ENCODE results near the gene PKD1L1. TPM values are rescaled to one million over a fixed set of nuclear protein-coding genes. Genes with fewer than 3 reads are reported as not detected.
A peak's percentile ranks its signal among the peaks of the same experiment; 100 is the strongest.
"Not testable (repeated sequence)": the region's sequence is repeated elsewhere in the genome, so short reads cannot be mapped to it uniquely, and the experiment has no call there.

The PKD1L1 gene
- total RNA-seq, 2 experiments from 2014 or later = 0.17 to 0.34 TPM

GRCh38 chr7:47949703-47950102 lies 1.4 kb upstream of the PKD1L1 start:
- Mint-ChIP-seq H3K27me3 (no peaks in the 10 kb centered on the region), H3K27ac (no peak overlapping the region), H3K36me3 (peaks cover 6% of the 10 kb centered on the region), H3K4me3 (no peak overlapping the region), H3K4me1 (peaks cover 3% of the 10 kb centered on the region), H3K9me3 (no peaks in the 10 kb centered on the region)
- POLR2A ChIA-PET = no interaction called here
- ATAC-seq (ENCODE audit: low read depth) (no peak), DNase-seq (no peak)

- H3K9me3 Mint-ChIP-seq = no peaks in the 10 kb centered on the region
- no peaks in the 10 kb centered on the region for H3K36me3 Mint-ChIP-seq
- no peaks in the 10 kb centered on the region for H3K27me3 Mint-ChIP-seq
- no peak overlapping the region for H3K27ac Mint-ChIP-seq
- ATAC-seq (ENCODE audit: low read depth) (no peak), DNase-seq (no peak)
- no peak overlapping the region for H3K4me3 Mint-ChIP-seq
- peaks cover 3% of the 10 kb centered on the region for H3K4me1 Mint-ChIP-seq
- POLR2A ChIA-PET = no interaction called here
Observed at GRCh38 chr7:47947355-47947749, 914 bp downstream of the PKD1L1 start.

DNA sequence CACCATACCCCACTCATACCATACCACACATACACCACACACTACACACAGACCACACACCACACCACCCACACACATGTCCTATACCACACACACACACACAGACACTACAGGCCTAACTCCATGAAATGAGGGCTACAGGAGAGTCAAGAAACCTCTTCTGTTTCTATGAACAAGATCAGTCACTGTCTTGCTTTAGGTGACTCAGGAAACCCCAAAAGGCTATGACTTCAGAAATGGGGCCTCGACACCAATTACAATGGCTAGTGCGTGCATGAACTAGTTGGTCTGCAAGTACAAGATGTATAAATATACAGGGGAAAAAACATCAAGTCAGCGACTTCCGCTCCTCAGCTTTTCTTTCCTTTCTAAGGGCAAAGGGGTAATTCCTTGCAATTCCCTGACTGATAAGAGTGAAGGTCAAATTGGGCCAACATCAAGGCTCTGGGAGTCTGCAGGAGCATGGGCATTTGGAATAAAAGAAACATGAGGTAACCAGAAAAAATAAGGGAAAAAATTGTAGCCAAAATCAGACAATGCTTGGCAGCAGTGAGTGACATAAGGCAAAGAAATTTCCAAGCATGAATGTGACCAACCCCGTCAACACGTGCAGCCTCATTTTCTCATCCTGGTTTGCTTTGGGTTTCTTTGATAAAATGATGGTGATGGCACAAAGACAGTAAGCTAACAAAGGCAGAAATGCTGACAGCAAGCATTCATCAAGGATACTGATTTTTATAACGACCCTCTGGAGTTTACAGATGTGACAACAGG lies 1.5 kb downstream of the PKD1L1 start:
- ATAC-seq (ENCODE audit: low read depth) (no peak), DNase-seq (no peak)
- Mint-ChIP-seq H3K4me3 (no peak overlapping the region), H3K4me1 (peaks cover 3% of the 10 kb centered on the region), H3K9me3 (no peaks in the 10 kb centered on the region), H3K36me3 (no peaks in the 10 kb centered on the region), H3K27me3 (no peaks in the 10 kb centered on the region), H3K27ac (peak overlapping the region; percentile 52)
- POLR2A ChIA-PET = no interaction called here

DNA sequence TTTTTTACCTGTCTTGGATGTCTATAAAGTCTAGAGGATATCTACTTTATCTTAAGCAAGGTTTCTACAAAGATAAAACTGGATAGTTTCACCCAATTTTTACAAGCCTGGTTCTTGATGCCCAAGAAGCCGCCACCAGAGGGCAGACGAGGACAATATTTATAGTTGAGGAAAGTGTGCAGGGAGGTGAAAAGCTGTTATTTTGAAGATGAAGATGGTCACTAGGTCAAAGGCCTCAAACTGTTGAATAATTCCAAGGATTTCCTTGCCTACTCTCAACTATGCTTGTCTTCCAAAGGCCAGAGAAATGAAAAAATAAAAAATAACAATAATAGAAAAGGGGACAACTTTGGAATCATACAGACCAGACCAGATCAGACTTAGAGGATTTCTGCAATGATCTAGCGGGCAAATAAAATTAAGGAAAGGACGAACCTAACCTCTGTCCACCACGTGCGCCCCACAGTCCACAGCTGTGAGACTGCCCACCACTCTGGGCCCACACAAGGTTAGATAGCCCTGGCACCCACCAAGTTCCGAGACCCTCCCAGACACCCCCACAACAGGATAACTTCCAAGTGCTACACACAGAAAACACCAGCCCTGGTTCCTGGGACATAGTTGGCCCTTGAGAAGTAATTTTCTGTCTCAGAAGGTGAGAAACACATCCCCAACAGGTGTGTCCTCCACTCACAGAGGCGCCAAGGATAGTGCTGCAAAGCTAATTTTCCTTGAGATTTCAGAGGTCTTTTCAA lies 2.8 kb downstream of the PKD1L1 start:
- ATAC-seq (ENCODE audit: low read depth) (no peak), DNase-seq (peak; percentile 74)
- H3K27me3 Mint-ChIP-seq = no peaks in the 10 kb centered on the region
- H3K27ac Mint-ChIP-seq = no peak overlapping the region
- no peaks in the 10 kb centered on the region for H3K36me3 Mint-ChIP-seq
- H3K4me1 Mint-ChIP-seq = peaks cover 3% of the 10 kb centered on the region
- POLR2A ChIA-PET = interaction anchor here (0.7 kb wide), 1 partner anchor 138 kb away, joined by 3 read pairs; no protein-coding TSS in a partner anchor
- H3K9me3 Mint-ChIP-seq = no peaks in the 10 kb centered on the region
- no peak overlapping the region for H3K4me3 Mint-ChIP-seq

DNA sequence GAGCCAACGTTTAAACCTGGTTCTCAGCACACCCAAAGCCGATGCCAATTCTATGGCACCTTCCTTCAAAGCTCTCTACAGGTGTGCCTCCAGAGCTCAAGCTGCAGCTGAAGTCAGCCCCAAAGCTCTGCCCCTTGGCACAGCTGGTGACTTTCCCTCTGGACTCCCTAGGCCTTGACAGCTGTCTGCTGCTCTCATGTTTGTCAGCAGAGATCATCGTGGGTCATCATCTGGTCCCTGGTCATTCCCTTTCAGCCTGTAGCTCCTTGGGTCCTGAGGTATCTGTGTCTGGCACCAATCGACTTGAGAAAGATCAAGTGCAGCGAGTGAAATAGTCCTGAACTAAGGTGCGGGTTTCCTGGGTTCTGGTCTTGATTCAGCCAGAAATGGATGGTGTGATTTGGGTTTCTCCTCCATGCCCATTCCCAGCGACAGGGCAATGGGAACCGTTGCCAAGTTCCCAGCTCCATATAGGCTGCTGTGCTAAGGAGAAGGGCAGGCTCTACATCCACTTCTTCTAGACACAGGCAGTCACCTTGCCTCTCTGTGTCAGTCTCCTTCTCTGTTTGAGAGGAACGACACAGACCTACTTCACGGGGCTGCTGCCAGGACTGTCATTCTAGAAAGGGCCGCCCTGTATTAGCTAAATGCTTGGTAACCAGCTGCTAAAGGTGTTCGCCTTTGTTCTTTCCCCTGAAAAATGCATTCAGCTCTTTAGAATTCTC lies 3.6 kb downstream of the PKD1L1 start:
- DNase-seq = no peak
- Mint-ChIP-seq H3K4me3 (no peak overlapping the region), H3K4me1 (peaks cover 3% of the 10 kb centered on the region), H3K36me3 (no peaks in the 10 kb centered on the region), H3K9me3 (no peaks in the 10 kb centered on the region), H3K27ac (no peak overlapping the region), H3K27me3 (no peaks in the 10 kb centered on the region)
- no peak for ATAC-seq (ENCODE audit: low read depth)
- POLR2A ChIA-PET = interaction anchor here (0.7 kb wide), 1 partner anchor 138 kb away, joined by 3 read pairs; no protein-coding TSS in a partner anchor

DNA sequence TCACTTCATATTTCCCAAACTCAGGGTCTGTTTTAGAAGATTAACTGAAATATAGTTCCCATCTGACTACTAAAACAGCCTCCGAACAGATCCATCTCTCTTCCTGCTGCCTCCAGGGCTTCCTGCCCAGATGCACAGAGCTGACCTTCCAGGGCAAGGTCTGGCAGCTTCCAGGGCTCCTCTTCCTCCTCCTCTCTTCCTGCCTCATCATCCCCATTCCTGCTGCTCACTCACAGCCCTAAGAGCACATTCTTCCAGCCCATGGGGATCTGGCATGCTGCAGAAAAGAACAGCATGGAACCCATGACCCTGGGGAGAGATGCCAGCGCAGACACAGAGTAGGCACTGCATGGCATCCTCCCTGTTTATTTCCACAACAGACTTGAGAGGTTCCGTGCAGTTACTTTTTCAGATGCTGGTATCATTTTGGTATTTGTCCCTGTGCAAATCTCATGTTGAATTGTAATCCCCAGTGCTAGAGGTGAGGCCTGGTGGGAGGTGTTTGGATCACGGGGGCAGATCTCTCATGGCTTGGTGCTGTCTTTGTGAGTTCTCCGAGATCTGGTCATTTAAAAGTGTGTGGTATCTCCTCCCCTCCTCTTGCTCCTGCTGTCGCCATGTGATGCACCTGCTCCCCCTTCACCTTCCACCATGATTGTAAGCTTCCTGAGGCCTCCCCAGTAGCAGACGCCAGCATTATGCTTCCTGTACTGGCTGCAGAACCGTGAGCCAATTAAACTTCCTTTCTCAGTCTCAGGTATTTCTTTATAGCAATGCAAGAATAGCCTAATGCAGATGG lies 4.4 kb downstream of the PKD1L1 start:
- H3K4me1 Mint-ChIP-seq = peaks cover 3% of the 10 kb centered on the region
- no peaks in the 10 kb centered on the region for H3K27me3 Mint-ChIP-seq
- ATAC-seq (ENCODE audit: low read depth) (no peak), DNase-seq (no peak)
- H3K27ac Mint-ChIP-seq = no peak overlapping the region
- no peak overlapping the region for H3K4me3 Mint-ChIP-seq
- no peaks in the 10 kb centered on the region for H3K9me3 Mint-ChIP-seq
- H3K36me3 Mint-ChIP-seq = no peaks in the 10 kb centered on the region
- POLR2A ChIA-PET = no interaction called here

DNA sequence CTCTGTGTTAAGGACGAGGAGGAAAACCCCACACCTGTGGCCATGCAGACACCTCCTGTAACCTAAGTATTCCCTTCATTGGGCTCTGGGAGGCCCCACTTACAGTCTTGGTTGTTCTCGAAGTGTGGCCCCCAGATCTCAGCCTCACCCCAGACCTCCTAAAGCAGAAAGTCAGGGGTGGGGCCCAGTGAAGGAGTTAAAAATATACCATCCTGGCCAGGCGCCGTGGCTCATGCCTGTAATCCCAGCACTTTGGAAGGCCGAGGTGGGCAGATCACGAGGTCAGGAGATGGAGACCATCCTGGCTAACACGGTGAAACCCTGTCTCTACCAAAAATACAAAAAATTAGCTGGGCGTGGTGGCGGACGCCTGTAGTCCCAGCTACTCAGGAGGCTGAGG lies 5.6 kb downstream of the PKD1L1 start:
- ATAC-seq (ENCODE audit: low read depth); H3K27me3 Mint-ChIP-seq; H3K36me3 Mint-ChIP-seq; DNase-seq; H3K9me3 Mint-ChIP-seq; H3K27ac Mint-ChIP-seq; POLR2A ChIA-PET; H3K4me3 Mint-ChIP-seq; H3K4me1 Mint-ChIP-seq: not testable (repeated sequence)

- H3K27me3 Mint-ChIP-seq = no peaks in the 10 kb centered on the region
- H3K36me3 Mint-ChIP-seq = no peaks in the 10 kb centered on the region
- DNase-seq (no peak), ATAC-seq (ENCODE audit: low read depth) (no peak)
- no peaks in the 10 kb centered on the region for H3K9me3 Mint-ChIP-seq
- H3K4me3 Mint-ChIP-seq = no peak overlapping the region
- POLR2A ChIA-PET = no interaction called here
- peaks cover 8% of the 10 kb centered on the region for H3K4me1 Mint-ChIP-seq
- no peak overlapping the region for H3K27ac Mint-ChIP-seq
Observed at GRCh38 chr7:47942132-47942531, 6.1 kb downstream of the PKD1L1 start.

- Mint-ChIP-seq H3K4me1 (peaks cover 5% of the 10 kb centered on the region), H3K36me3 (no peaks in the 10 kb centered on the region), H3K27ac (no peak overlapping the region), H3K9me3 (no peaks in the 10 kb centered on the region), H3K27me3 (no peaks in the 10 kb centered on the region), H3K4me3 (no peak overlapping the region)
- no peak for DNase-seq
- no peak for ATAC-seq (ENCODE audit: low read depth)
- POLR2A ChIA-PET = no interaction called here
Observed at GRCh38 chr7:47941136-47941844, 7.0 kb downstream of the PKD1L1 start.

DNA sequence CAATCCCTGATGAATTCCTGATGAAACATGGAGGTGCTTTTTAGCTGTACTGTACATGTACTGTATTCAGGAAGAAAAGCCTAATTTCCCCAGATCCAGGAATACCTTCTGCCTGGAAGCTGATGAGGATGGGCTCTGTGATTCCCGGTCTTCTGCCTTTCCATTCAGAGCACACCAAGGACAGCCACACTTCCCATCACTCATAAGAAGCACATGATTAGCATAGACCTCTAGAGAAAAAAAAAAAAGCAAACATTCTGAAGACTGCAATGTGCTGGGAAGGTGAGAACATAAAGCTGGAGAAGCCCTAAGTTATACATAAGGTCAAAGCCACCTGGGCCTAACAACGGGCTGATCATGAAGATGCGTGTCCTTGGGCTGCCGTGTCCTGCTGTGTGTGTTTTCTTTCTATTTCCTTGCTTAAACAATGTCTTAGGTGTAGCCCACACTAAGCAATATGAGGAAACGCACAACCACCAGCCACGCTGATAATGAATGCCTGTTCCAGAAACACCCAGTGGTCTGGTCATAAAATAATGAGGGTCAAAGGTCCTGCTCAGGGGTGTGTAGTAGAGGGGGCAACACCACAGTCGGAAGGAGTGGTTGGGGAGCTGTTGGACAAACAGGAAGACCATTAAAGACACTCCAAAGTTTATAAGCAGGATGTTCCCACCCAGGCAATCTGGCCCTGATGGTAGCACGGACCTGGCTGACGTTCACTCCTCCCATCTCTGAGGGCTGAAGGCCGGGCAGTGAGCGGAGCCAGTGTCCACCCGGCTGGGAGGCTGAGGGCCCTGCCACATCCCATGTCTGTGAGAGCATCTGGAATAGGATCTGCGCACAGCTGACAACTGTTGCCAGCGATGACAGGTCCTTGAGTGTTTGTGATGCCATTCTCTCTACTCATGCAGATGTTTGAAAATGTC lies 7.9 kb downstream of the PKD1L1 start:
- no peaks in the 10 kb centered on the region for H3K36me3 Mint-ChIP-seq
- ATAC-seq (ENCODE audit: low read depth) (no peak), DNase-seq (no peak)
- POLR2A ChIA-PET = no interaction called here
- H3K4me3 Mint-ChIP-seq = no peak overlapping the region
- no peak overlapping the region for H3K27ac Mint-ChIP-seq
- no peaks in the 10 kb centered on the region for H3K27me3 Mint-ChIP-seq
- no peaks in the 10 kb centered on the region for H3K9me3 Mint-ChIP-seq
- peaks cover 5% of the 10 kb centered on the region for H3K4me1 Mint-ChIP-seq

- Mint-ChIP-seq H3K27me3 (no peaks in the 10 kb centered on the region), H3K27ac (no peak overlapping the region), H3K4me1 (peaks cover 5% of the 10 kb centered on the region), H3K9me3 (no peaks in the 10 kb centered on the region), H3K36me3 (no peaks in the 10 kb centered on the region), H3K4me3 (no peak overlapping the region)
- ATAC-seq (ENCODE audit: low read depth) (no peak), DNase-seq (no peak)
- POLR2A ChIA-PET = no interaction called here
Observed at GRCh38 chr7:47939425-47940036, 8.7 kb downstream of the PKD1L1 start.
